IPS-15b (cell line): Measurements from ENCODE around the gene SCAMP2.

ENCODE experiments used
- H3K27me3 ChIP-seq: one replicate; pipeline ENCODE4 v1.6.1; 2013; ENCODE audit warnings: low read length; ENCODE audit not compliant: control insufficient read depth, insufficient read depth
- H3K36me3 ChIP-seq: one replicate; pipeline ENCODE4 v1.6.1; 2013; ENCODE audit warnings: low read length; ENCODE audit not compliant: control insufficient read depth, insufficient read depth
- H3K4me1 ChIP-seq: one replicate; pipeline ENCODE4 v1.6.1; 2013; ENCODE audit warnings: mild to moderate bottlenecking, low read length; ENCODE audit not compliant: control insufficient read depth, insufficient read depth
- H3K4me3 ChIP-seq: one replicate; pipeline ENCODE4 v1.5.1; 2013; ENCODE audit warnings: low read depth, low read length
- H3K9ac ChIP-seq: one replicate; pipeline ENCODE4 v1.6.1; 2013; ENCODE audit warnings: low read depth, mild to moderate bottlenecking, low read length
- H3K9me3 ChIP-seq: one replicate; pipeline ENCODE4 v1.6.1; 2013; ENCODE audit warnings: mild to moderate bottlenecking, low read length; ENCODE audit not compliant: control insufficient read depth, insufficient read depth

SCAMP2 gene

GRCh38 chr15:74794970-74795349 lies 78.2 kb downstream of the SCAMP2 start:
- Histone ChIP-seq H3K27me3 (peaks cover 17% of the 10 kb centered on the region), H3K36me3 (peaks cover 3% of the 10 kb centered on the region), H3K9me3 (no peaks in the 10 kb centered on the region), H3K4me3 (no peak overlapping the region), H3K9ac (no peak overlapping the region), H3K4me1 (no peaks in the 10 kb centered on the region)

GRCh38 chr15:74794248-74794969 lies 78.8 kb downstream of the SCAMP2 start:
- no peaks in the 10 kb centered on the region for H3K9me3 ChIP-seq
- peaks cover 23% of the 10 kb centered on the region for H3K27me3 ChIP-seq
- H3K4me1 ChIP-seq: no peaks in the 10 kb centered on the region
- H3K9ac ChIP-seq: no peak overlapping the region
- peaks cover 3% of the 10 kb centered on the region for H3K36me3 ChIP-seq
- H3K4me3 ChIP-seq: no peak overlapping the region
